ENCODE results near the gene SMAD6. TPM values are rescaled to one million over a fixed set of nuclear protein-coding genes. Genes with fewer than 3 reads are reported as not detected.

Gene SMAD6
- polyA plus RNA-seq, 1 of the 3 experiments (the other 2 are of a cell fraction): 4.5 TPM

DNA sequence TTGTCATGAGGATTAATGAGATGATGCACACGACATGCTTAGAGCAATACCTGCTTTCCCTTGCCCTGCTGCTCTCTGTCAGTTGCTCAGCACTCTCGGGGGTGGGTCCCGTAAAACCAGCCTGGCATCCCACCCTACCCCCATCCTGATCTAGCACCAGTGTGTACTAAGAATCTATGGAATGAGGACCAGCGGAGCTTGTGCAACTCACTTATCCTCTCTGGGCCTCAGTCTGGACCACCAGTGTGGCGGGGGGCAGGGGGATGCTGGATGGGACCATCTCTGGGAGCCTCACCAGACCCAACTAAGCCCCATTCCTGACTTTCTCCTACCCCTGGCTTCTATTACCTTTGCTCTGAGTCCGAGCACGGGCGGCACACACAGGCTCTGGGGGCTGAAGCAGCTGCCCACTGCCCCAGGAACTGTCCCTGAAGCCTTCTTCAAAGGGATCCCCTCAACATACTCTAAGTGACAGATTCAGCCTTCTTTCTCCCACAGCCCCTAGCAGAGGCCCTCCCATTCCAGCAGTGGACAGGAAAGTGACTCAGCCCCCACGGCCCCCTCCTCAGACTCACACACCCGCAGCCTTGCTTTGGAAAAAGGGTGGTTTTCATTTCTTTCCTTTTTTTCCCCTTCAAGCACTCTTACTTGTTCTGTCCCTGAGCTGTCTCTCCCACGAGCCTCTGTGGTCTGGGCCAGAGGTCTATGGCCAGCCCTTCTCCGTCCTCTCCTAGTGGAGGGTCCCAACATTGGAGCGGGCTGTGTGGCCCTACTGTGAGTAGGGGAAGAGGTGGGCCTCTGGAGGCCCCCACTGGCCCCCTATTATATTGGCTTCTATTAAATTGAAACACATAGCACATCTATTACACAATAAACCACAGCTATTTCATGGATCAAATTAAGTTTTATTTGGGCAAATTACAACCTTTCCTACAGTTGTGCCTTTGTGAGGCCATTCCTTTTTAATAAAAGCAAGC lies 100.3 kb downstream of the SMAD6 start:
- Histone ChIP-seq H3K9me3 (no peaks in the 10 kb centered on the region), H3K4me2 (peak overlapping the region; percentile 75), H3K4me1 (ENCODE audit: control insufficient read depth in 1 of 2, insufficient read depth in 2 of 2, low read depth in 1 of 2, low read length in 1 of 2) (peaks cover 18 to 44% of the 10 kb centered on the region in 2 experiments), H4K20me1 (ENCODE audit: insufficient read depth) (no peaks in the 10 kb centered on the region), H2AFZ (ENCODE audit: low read depth) (peak overlapping the region; percentile 45), H3K4me3 (ENCODE audit: low read depth in 2 of 2, low read length in 1 of 2) (0 out of 4 replicates have a peak overlapping the region, but pooled peaks of 1 of the 2 experiments have one; percentile 15), H3K27me3 (ENCODE audit: insufficient read depth) (no peaks in the 10 kb centered on the region), H3F3A (replicated peaks; ENCODE audit: insufficient read depth) (peaks cover 27% of the 10 kb centered on the region), H3K79me2 (ENCODE audit: insufficient read depth) (no peaks in the 10 kb centered on the region), H3K36me3 (replicated peaks in 1 of 2; ENCODE audit: control insufficient read depth in 1 of 2, insufficient read depth in 2 of 2, low read length in 1 of 2) (no peaks in the 10 kb centered on the region), H3K9ac (peak overlapping the region; percentile 72), H3K27ac (ENCODE audit: low read depth in 2 of 2, low read length in 1 of 2) (peak overlapping the region; percentile 80 to 98), H3K9me2 (no peaks in the 10 kb centered on the region)
- DNase-seq: no peak
- ChIA-PET POLR2A (no interaction called here), CTCF (interaction anchor here (0.6 to 0.7 kb wide), 5 partner anchors 11 to 706 kb away, joined by 3 read pairs; no protein-coding TSS in a partner anchor)
- TF ChIP-seq, protein P1, sequence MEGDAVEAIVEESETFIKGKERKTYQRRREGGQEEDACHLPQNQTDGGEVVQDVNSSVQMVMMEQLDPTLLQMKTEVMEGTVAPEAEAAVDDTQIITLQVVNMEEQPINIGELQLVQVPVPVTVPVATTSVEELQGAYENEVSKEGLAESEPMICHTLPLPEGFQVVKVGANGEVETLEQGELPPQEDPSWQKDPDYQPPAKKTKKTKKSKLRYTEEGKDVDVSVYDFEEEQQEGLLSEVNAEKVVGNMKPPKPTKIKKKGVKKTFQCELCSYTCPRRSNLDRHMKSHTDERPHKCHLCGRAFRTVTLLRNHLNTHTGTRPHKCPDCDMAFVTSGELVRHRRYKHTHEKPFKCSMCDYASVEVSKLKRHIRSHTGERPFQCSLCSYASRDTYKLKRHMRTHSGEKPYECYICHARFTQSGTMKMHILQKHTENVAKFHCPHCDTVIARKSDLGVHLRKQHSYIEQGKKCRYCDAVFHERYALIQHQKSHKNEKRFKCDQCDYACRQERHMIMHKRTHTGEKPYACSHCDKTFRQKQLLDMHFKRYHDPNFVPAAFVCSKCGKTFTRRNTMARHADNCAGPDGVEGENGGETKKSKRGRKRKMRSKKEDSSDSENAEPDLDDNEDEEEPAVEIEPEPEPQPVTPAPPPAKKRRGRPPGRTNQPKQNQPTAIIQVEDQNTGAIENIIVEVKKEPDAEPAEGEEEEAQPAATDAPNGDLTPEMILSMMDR (IDR thresholded peaks at IDR 0.05): no peak
- no peak for TF ChIP-seq POLR2AphosphoS5 (IDR thresholded peaks at IDR 0.05; ENCODE audit: low read depth, low read length)
- 0 out of 4 replicates have a peak, but pooled peaks of 1 of the 2 experiments have one; percentile 24 for TF ChIP-seq EP300 (IDR thresholded peaks at IDR 0.05; ENCODE audit: borderline replicate concordance in 1 of 2, low read depth in 1 of 2, low read length in 1 of 2)
- TF ChIP-seq, protein P2, sequence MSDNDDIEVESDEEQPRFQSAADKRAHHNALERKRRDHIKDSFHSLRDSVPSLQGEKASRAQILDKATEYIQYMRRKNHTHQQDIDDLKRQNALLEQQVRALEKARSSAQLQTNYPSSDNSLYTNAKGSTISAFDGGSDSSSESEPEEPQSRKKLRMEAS (IDR thresholded peaks at IDR 0.05; ENCODE audit: low read depth): no peak
- TF ChIP-seq GABPA (IDR thresholded peaks at IDR 0.05; ENCODE audit: low read depth): no peak
- no peak for TF ChIP-seq FOXM1 (IDR thresholded peaks at IDR 0.05; ENCODE audit: low read depth)
- 50% methylated on average over 10 of the region's 13 CpGs for WGBS (ENCODE audit: low lambda C conversion rate)

DNA sequence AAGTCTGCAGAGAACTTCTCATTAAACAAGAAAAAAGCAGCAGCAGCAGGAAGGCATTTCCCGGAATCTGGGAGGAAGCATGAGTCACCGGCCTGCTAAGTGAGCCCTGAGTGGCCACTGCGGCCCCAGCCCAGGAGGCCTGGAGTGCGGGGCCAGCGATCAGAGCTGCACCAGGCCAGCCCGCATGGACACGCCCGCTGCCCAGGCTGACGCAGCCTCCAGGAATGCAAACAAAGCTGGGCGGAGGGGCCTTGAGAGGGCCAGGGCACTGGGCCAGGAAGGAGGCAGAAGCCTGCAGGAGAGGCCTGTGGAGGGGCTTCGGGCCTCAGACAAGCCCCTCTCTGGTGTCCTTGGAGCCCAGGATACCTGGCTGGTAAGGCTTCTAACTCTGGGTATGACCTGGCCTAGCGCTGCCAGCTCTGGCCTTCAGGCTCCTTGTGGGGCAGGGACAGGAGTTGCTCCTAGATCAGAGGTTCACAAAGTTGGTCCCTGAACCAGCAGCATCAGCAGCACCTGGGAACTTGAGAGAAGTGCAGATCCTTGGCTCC lies 101.2 kb downstream of the SMAD6 start:
- Histone ChIP-seq H3K9ac (peak overlapping the region; percentile 72), H2AFZ (ENCODE audit: low read depth) (no peak overlapping the region), H3K4me3 (ENCODE audit: low read depth in 2 of 2, low read length in 1 of 2) (no peak overlapping the region), H3K4me1 (ENCODE audit: control insufficient read depth in 1 of 2, insufficient read depth in 2 of 2, low read depth in 1 of 2, low read length in 1 of 2) (peaks cover 18 to 38% of the 10 kb centered on the region in 2 experiments), H4K20me1 (ENCODE audit: insufficient read depth) (no peaks in the 10 kb centered on the region), H3K9me3 (no peaks in the 10 kb centered on the region), H3F3A (replicated peaks; ENCODE audit: insufficient read depth) (peaks cover 25% of the 10 kb centered on the region), H3K4me2 (peak overlapping the region; percentile 75), H3K36me3 (replicated peaks in 1 of 2; ENCODE audit: control insufficient read depth in 1 of 2, insufficient read depth in 2 of 2, low read length in 1 of 2) (no peaks in the 10 kb centered on the region), H3K79me2 (ENCODE audit: insufficient read depth) (no peaks in the 10 kb centered on the region), H3K27me3 (ENCODE audit: insufficient read depth) (no peaks in the 10 kb centered on the region), H3K9me2 (no peaks in the 10 kb centered on the region), H3K27ac (ENCODE audit: low read depth in 2 of 2, low read length in 1 of 2) (peak overlapping the region; percentile 80 to 98)
- DNase-seq: peak; percentile 71
- WGBS (ENCODE audit: low lambda C conversion rate): 8% methylated on average over 11 of the region's 12 CpGs
- CTCF ChIA-PET: interaction anchor here (0.6 to 0.7 kb wide), 2 partner anchors 111 to 290 kb away, joined by 3 read pairs; no protein-coding TSS in a partner anchor
- POLR2A ChIA-PET: no interaction called here
- peak; percentile 63 for TF ChIP-seq ELF1 (IDR thresholded peaks at IDR 0.05)
- TF ChIP-seq MEF2A (IDR thresholded peaks at IDR 0.05; ENCODE audit: borderline replicate concordance, low read depth): no peak
- TF ChIP-seq JUND (IDR thresholded peaks at IDR 0.05): peak; percentile 96
- TF ChIP-seq GABPA (IDR thresholded peaks at IDR 0.05; ENCODE audit: low read depth): no peak; the same call in 1 of the 2 replicates
- TF ChIP-seq SMC3 (IDR thresholded peaks at IDR 0.05; ENCODE audit: low read depth, low read length): no peak
- peak; percentile 10; the same call in 1 of the 2 replicates for TF ChIP-seq TAF1 (IDR thresholded peaks at IDR 0.05; ENCODE audit: borderline replicate concordance, low read depth, low read length)
- TF ChIP-seq, protein P3, sequence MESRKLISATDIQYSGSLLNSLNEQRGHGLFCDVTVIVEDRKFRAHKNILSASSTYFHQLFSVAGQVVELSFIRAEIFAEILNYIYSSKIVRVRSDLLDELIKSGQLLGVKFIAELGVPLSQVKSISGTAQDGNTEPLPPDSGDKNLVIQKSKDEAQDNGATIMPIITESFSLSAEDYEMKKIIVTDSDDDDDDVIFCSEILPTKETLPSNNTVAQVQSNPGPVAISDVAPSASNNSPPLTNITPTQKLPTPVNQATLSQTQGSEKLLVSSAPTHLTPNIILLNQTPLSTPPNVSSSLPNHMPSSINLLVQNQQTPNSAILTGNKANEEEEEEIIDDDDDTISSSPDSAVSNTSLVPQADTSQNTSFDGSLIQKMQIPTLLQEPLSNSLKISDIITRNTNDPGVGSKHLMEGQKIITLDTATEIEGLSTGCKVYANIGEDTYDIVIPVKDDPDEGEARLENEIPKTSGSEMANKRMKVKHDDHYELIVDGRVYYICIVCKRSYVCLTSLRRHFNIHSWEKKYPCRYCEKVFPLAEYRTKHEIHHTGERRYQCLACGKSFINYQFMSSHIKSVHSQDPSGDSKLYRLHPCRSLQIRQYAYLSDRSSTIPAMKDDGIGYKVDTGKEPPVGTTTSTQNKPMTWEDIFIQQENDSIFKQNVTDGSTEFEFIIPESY (IDR thresholded peaks at IDR 0.05; ENCODE audit: borderline replicate concordance, low read depth): peak; percentile 44; the same call in 1 of the 2 replicates
- TF ChIP-seq FOSL2 (IDR thresholded peaks at IDR 0.05; ENCODE audit: borderline replicate concordance, low read depth): peak; percentile 93
- no peak for TF ChIP-seq MXI1 (IDR thresholded peaks at IDR 0.05; ENCODE audit: low read depth, low read length)
- no peak for TF ChIP-seq FOXJ3 (CRISPR knock-in tag; IDR thresholded peaks at IDR 0.05)
- no peak for TF ChIP-seq GATA2 (CRISPR knock-in tag; IDR thresholded peaks at IDR 0.05)
- TF ChIP-seq EP300 (IDR thresholded peaks at IDR 0.05; ENCODE audit: borderline replicate concordance in 1 of 2, low read depth in 1 of 2, low read length in 1 of 2): peak; percentile 39 to 82; a peak in 3 of 4 replicates
- TF ChIP-seq, protein P2 (IDR thresholded peaks at IDR 0.05; ENCODE audit: low read depth): peak; percentile 83
- peak; percentile 84; the same call in 1 of the 2 replicates for TF ChIP-seq SIN3A (IDR thresholded peaks at IDR 0.05; ENCODE audit: borderline replicate concordance, low read depth, low read length)
- TF ChIP-seq, protein P4, sequence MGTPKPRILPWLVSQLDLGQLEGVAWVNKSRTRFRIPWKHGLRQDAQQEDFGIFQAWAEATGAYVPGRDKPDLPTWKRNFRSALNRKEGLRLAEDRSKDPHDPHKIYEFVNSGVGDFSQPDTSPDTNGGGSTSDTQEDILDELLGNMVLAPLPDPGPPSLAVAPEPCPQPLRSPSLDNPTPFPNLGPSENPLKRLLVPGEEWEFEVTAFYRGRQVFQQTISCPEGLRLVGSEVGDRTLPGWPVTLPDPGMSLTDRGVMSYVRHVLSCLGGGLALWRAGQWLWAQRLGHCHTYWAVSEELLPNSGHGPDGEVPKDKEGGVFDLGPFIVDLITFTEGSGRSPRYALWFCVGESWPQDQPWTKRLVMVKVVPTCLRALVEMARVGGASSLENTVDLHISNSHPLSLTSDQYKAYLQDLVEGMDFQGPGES (IDR thresholded peaks at IDR 0.05; ENCODE audit: low read depth, low read length): no peak
- peak; percentile 68; the same call in 1 of the 2 replicates for TF ChIP-seq POLR2AphosphoS5 (IDR thresholded peaks at IDR 0.05; ENCODE audit: low read depth, low read length)

All from SK-N-SH (cell line).